ENCODE data around the gene MRAS.
A peak's percentile ranks its signal among the peaks of the same experiment; 100 is the strongest.

Gene MRAS

GRCh38 chr3:138347960-138348753, at the start of gene MRAS:
Gene MRAS (plus strand): TSS chr3:138348579. CDS start chr3:138372884, 24,305 bp downstream.
- Histone ChIP-seq H3K27me3 (replicated peaks; ENCODE audit: control insufficient read depth, insufficient read depth, low read length) (peaks cover 3% of the 10 kb centered on the region), H3K36me3 (ENCODE audit: control insufficient read depth, insufficient read depth, low read length) (no peaks in the 10 kb centered on the region), H3K4me3 (replicated peaks; ENCODE audit: low read depth, low read length) (peak within 1 kb of the TSS; percentile 55)
- TF ChIP-seq CTCF (IDR thresholded peaks at IDR 0.05; ENCODE audit: insufficient read depth, low read length, poor library complexity, severe bottlenecking), result peak; percentile 13
- DNase-seq (ENCODE audit: extremely low read depth, insufficient read length), result peak; percentile 17

GRCh38 chr3:138300647-138301046, 47.7 kb upstream of the MRAS start:
- no peak overlapping the region for H3K4me3 ChIP-seq (replicated peaks; ENCODE audit: low read depth, low read length)
- H3K27me3 ChIP-seq (replicated peaks; ENCODE audit: control insufficient read depth, insufficient read depth, low read length), result no peaks in the 10 kb centered on the region
- TF ChIP-seq CTCF (IDR thresholded peaks at IDR 0.05; ENCODE audit: insufficient read depth, low read length, poor library complexity, severe bottlenecking), result no peak

GRCh38 chr3:138303474-138303873, 44.9 kb upstream of the MRAS start:
- DNase-seq (ENCODE audit: extremely low read depth, insufficient read length), result no peak

More at GRCh38 chr3:138300647-138301046, 47.7 kb upstream of the MRAS start:
- peaks cover 11% of the 10 kb centered on the region for H3K36me3 ChIP-seq (ENCODE audit: control insufficient read depth, insufficient read depth, low read length)
- no peak for DNase-seq (ENCODE audit: extremely low read depth, insufficient read length)

GRCh38 chr3:138307899-138308298, 40.5 kb upstream of the MRAS start:
- Histone ChIP-seq H3K27me3 (replicated peaks; ENCODE audit: control insufficient read depth, insufficient read depth, low read length) (no peaks in the 10 kb centered on the region), H3K36me3 (ENCODE audit: control insufficient read depth, insufficient read depth, low read length) (no peaks in the 10 kb centered on the region), H3K4me3 (replicated peaks; ENCODE audit: low read depth, low read length) (no peak overlapping the region)
- no peak for TF ChIP-seq CTCF (IDR thresholded peaks at IDR 0.05; ENCODE audit: insufficient read depth, low read length, poor library complexity, severe bottlenecking)
- DNase-seq (ENCODE audit: extremely low read depth, insufficient read length), result no peak

More at GRCh38 chr3:138303474-138303873, 44.9 kb upstream of the MRAS start:
- no peak overlapping the region for H3K4me3 ChIP-seq (replicated peaks; ENCODE audit: low read depth, low read length)
- no peaks in the 10 kb centered on the region for H3K27me3 ChIP-seq (replicated peaks; ENCODE audit: control insufficient read depth, insufficient read depth, low read length)
- peaks cover 4% of the 10 kb centered on the region for H3K36me3 ChIP-seq (ENCODE audit: control insufficient read depth, insufficient read depth, low read length)
- no peak for TF ChIP-seq CTCF (IDR thresholded peaks at IDR 0.05; ENCODE audit: insufficient read depth, low read length, poor library complexity, severe bottlenecking)

- Histone ChIP-seq H3K36me3 (ENCODE audit: control insufficient read depth, insufficient read depth, low read length) (no peaks in the 10 kb centered on the region), H3K27me3 (replicated peaks; ENCODE audit: control insufficient read depth, insufficient read depth, low read length) (no peaks in the 10 kb centered on the region), H3K4me3 (replicated peaks; ENCODE audit: low read depth, low read length) (no peak overlapping the region)
- no peak for DNase-seq (ENCODE audit: extremely low read depth, insufficient read length)
- TF ChIP-seq CTCF (IDR thresholded peaks at IDR 0.05; ENCODE audit: insufficient read depth, low read length, poor library complexity, severe bottlenecking), result no peak
Observed at GRCh38 chr3:138308783-138309182, 39.6 kb upstream of the MRAS start.

Measured in GM06990 (cell line).